Sigmoid colon (tissue), 7 donors: ENCODE results near the gene NAP1L5. TPM values are rescaled to one million over a fixed set of nuclear protein-coding genes. Genes with fewer than 3 reads are reported as not detected.
A peak's percentile ranks its signal among the peaks of the same experiment; 100 is the strongest.

Experiments
- DNase-seq: peaks from one replicate; pipeline ENCODE4 v3.0.0-alpha.2; 2019
- H3K27ac ChIP-seq, 4 donors: fragments of 200-600 bp; sonication (generic); one replicate each; pipeline ENCODE4 v1.5.1; 2016 to 2019; ENCODE audit warnings: mild to moderate bottlenecking in 1 of 4
- H3K27me3 ChIP-seq, 3 donors: fragments of 200-600 bp; sonication (generic); one replicate each; pipeline ENCODE4 v1.5.1; 2019; ENCODE audit warnings: mild to moderate bottlenecking in 1 of 3
- H3K36me3 ChIP-seq, 4 donors: fragments of 200-600 bp; sonication (generic); one replicate each; pipeline ENCODE4 v1.5.1; 2016 to 2019
- H3K4me1 ChIP-seq, 4 donors: fragments of 200-600 bp; sonication (generic); one replicate each; pipeline ENCODE4 v1.5.1; 2017 to 2019
- H3K4me3 ChIP-seq, 4 donors: fragments of 200-600 bp; sonication (generic); one replicate each; pipeline ENCODE4 v1.5.1; 2017 to 2019; ENCODE audit warnings: mild to moderate bottlenecking in 2 of 4, moderate library complexity in 1 of 4
- H3K9me3 ChIP-seq, 4 donors: fragments of 200-600 bp in 3 of 4; sonication (generic) in 3 of 4; one replicate each; pipeline versions ENCODE4 v1.5.1 to v1.6.1; 2013 to 2019
- CTCF ChIP-seq, 4 experiments: fragments of 450-650 bp in 3 of 4; fragments of 200-600 bp in 1 of 4; IDR thresholded peaks; one replicate each; pipeline ENCODE4 v1.5.1; 2016 to 2019; ENCODE audit warnings: antibody characterized with exemption in 4 of 4, mild to moderate bottlenecking in 3 of 4, moderate library complexity in 2 of 4
- EP300 ChIP-seq, 4 donors: sonication (generic); formaldehyde crosslinking; IDR thresholded peaks; one replicate each; pipeline ENCODE4 v1.6.1; 2017; ENCODE audit warnings: antibody characterized with exemption in 4 of 4
- POLR2A ChIP-seq, 2 donors: fragments of 450-650 bp; IDR thresholded peaks; one replicate each; pipeline ENCODE4 v1.6.1; 2016; ENCODE audit warnings: antibody characterized with exemption in 2 of 2, mild to moderate bottlenecking in 2 of 2, moderate library complexity in 2 of 2
- POLR2AphosphoS5 ChIP-seq, 4 donors: sonication (generic); formaldehyde crosslinking; IDR thresholded peaks; one replicate each; pipeline ENCODE4 v1.6.1; 2017; ENCODE audit warnings: antibody characterized with exemption in 4 of 4
- WGBS, 2 donors: extraction: QIAGEN DNeasy Blood & Tissue Kit; methylation state at CpG; one replicate each; pipeline ENCODE4 v1.1.7; 2013; 5-methylcytosine and 5-hydroxymethylcytosine counted together
- intact Hi-C: fragments of 100-400 bp; cut with DNase I; formaldehyde crosslinking; loops from one replicate; pipeline ENCODE4 v1.15.1; 2023
- polyA plus RNA-seq, 3 donors: library from polyadenylated mRNA; stranded (reverse); fragments of 200-250 nt; gene quantifications; one replicate each; pipeline ENCODE4 v1.2.3, GENCODE V29; 2013
- total RNA-seq, 4 donors: library from RNA; depleted of rRNA; stranded (reverse); fragments of >200 nt; gene quantifications; one replicate each; pipeline ENCODE4 v1.1.0, GENCODE V29; 2016
- donor health status: healthy with polysubstance abuse.
- donor health status: Bipolar disorder and iron deficiency.
- donor health status: healthy.

The NAP1L5 gene
- total and polyA plus RNA-seq, 7 donors: 1.4 to 13.6 (median 7.3) TPM

GRCh38 chr4:88696630-88697029 is 999 bp downstream of the NAP1L5 start:
- peak overlapping the region; percentile 39 to 64 (median 63) for H3K4me3 ChIP-seq
- no peaks in the 10 kb centered on the region for H3K9me3 ChIP-seq
- no peaks in the 10 kb centered on the region for H3K4me1 ChIP-seq
- TF ChIP-seq CTCF (IDR thresholded peaks at IDR 0.05) (no peak), EP300 (IDR thresholded peaks at IDR 0.05) (no peak), POLR2A (IDR thresholded peaks at IDR 0.05) (no peak), POLR2AphosphoS5 (IDR thresholded peaks at IDR 0.05) (no peak)
- peak overlapping the region in 3 of 4 donors; percentile 71 to 84 (median 83) for H3K27ac ChIP-seq
- intact Hi-C loops: loop anchor here (5.0 kb wide), 1 partner anchor 104 kb away; the partner anchor contains the start of gene HERC3
- WGBS, 2 donors: 78 to 88% methylated on average over 7 of the region's 7 CpGs
- H3K27me3 ChIP-seq: no peaks in the 10 kb centered on the region
- peaks cover 0 to 10% (median 0%) of the 10 kb centered on the region in 4 donors for H3K36me3 ChIP-seq
- no peak for DNase-seq

- Histone ChIP-seq H3K4me3 (no peak overlapping the region), H3K36me3 (peaks cover 0 to 33% (median 0%) of the 10 kb centered on the region in 4 donors), H3K9me3 (no peaks in the 10 kb centered on the region), H3K27me3 (no peaks in the 10 kb centered on the region), H3K27ac (no peak overlapping the region), H3K4me1 (no peaks in the 10 kb centered on the region)
- TF ChIP-seq POLR2AphosphoS5 (IDR thresholded peaks at IDR 0.05) (no peak), CTCF (IDR thresholded peaks at IDR 0.05) (no peak), EP300 (IDR thresholded peaks at IDR 0.05) (no peak), POLR2A (IDR thresholded peaks at IDR 0.05) (no peak)
- DNase-seq: no peak
- 85 to 91% methylated on average over 3 of the region's 3 CpGs for WGBS, 2 donors
- intact Hi-C loops: no loop called here
Observed at GRCh38 chr4:88693792-88694191, 3.8 kb downstream of the NAP1L5 start.

GRCh38 chr4:88690355-88690754 is 7.3 kb downstream of the NAP1L5 start:
- Histone ChIP-seq H3K27ac (no peak overlapping the region), H3K4me3 (no peak overlapping the region), H3K9me3 (no peaks in the 10 kb centered on the region), H3K36me3 (peaks cover 0 to 54% (median 8%) of the 10 kb centered on the region in 4 donors), H3K4me1 (no peaks in the 10 kb centered on the region), H3K27me3 (no peaks in the 10 kb centered on the region)
- WGBS, 2 donors: 92 to 94% methylated on average over 3 of the region's 3 CpGs
- intact Hi-C loops: no loop called here
- TF ChIP-seq POLR2AphosphoS5 (IDR thresholded peaks at IDR 0.05) (no peak), EP300 (IDR thresholded peaks at IDR 0.05) (no peak), CTCF (IDR thresholded peaks at IDR 0.05) (no peak), POLR2A (IDR thresholded peaks at IDR 0.05) (no peak)
- no peak for DNase-seq

GRCh38 chr4:88681209-88681608 is 16.4 kb downstream of the NAP1L5 start:
- H3K9me3 ChIP-seq: no peaks in the 10 kb centered on the region

GRCh38 chr4:88675543-88675942 is 22.1 kb downstream of the NAP1L5 start:
- 95 to 98% methylated on average over 2 of the region's 2 CpGs for WGBS, 2 donors
- Histone ChIP-seq H3K36me3 (peaks cover 1 to 55% (median 20%) of the 10 kb centered on the region in 4 donors), H3K9me3 (no peaks in the 10 kb centered on the region), H3K27ac (no peak overlapping the region), H3K27me3 (no peaks in the 10 kb centered on the region), H3K4me1 (no peaks in the 10 kb centered on the region), H3K4me3 (no peak overlapping the region)
- intact Hi-C loops: no loop called here
- no peak for TF ChIP-seq CTCF (IDR thresholded peaks at IDR 0.05)
- no peak for TF ChIP-seq POLR2AphosphoS5 (IDR thresholded peaks at IDR 0.05)
- TF ChIP-seq POLR2A (IDR thresholded peaks at IDR 0.05): peak in 1 of 2 donors; percentile 12
- no peak for DNase-seq

More at GRCh38 chr4:88681209-88681608, 16.4 kb downstream of the NAP1L5 start:
- TF ChIP-seq POLR2AphosphoS5 (IDR thresholded peaks at IDR 0.05): no peak
- TF ChIP-seq POLR2A (IDR thresholded peaks at IDR 0.05): no peak
- no peak for TF ChIP-seq EP300 (IDR thresholded peaks at IDR 0.05)
- H3K4me3 ChIP-seq: no peak overlapping the region
- H3K27me3 ChIP-seq: no peaks in the 10 kb centered on the region
- H3K36me3 ChIP-seq: peaks cover 8 to 66% (median 26%) of the 10 kb centered on the region in 4 donors
- H3K4me1 ChIP-seq: no peaks in the 10 kb centered on the region
- intact Hi-C loops: no loop called here
- DNase-seq: no peak
- 94 to 95% methylated on average over 5 of the region's 5 CpGs for WGBS, 2 donors
- H3K27ac ChIP-seq: no peak overlapping the region
